ENCODE data around the gene ITPR1. TPM values are rescaled to one million over a fixed set of nuclear protein-coding genes. Genes with fewer than 3 reads are reported as not detected.

The ITPR1 gene
- total and polyA plus RNA-seq, 4 donors = 3.7 to 39.4 (median 8.2) TPM

DNA sequence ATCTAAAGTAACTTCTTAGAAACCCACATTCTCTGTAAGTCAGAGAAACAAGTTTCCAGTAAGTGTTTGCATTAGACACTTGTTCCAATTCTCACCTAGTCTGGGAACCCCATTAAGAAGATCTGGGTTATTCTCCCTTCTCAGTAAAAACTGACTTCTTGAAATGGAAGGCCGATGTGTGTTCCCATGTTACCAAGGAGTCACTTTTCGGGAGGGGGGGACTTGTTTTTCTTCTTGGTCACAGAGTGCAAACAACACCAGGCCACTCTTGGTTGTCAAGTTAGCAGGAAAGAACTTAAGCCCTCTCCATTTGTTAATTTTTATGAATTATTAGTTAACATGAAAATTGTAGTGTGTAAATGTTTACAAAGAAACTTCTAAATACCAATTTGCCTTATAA is 55.6 kb downstream of the ITPR1 start:
- TF ChIP-seq SP1 (IDR thresholded peaks at IDR 0.05) = no peak
- TF ChIP-seq TAF1 (conservative IDR thresholded peaks at IDR 0.05) = no peak
- no peak for TF ChIP-seq JUND (IDR thresholded peaks at IDR 0.05)
- TF ChIP-seq FOXA1 (IDR thresholded peaks at IDR 0.05) = no peak
- no peak for TF ChIP-seq FOXA2 (IDR thresholded peaks at IDR 0.05)
- no peak for TF ChIP-seq HNF4A (conservative IDR thresholded peaks at IDR 0.05)
- H3K4me3 ChIP-seq (ENCODE audit: low read depth in 1 of 3, low read length in 3 of 3) = no peak overlapping the region
- no peaks in the 10 kb centered on the region for H3K4me1 ChIP-seq (ENCODE audit: control insufficient read depth in 4 of 4, insufficient read depth in 4 of 4, low read length in 3 of 4)
- 94% methylated on average over 2 of the region's 2 CpGs for WGBS
- H3K9ac ChIP-seq (ENCODE audit: low read depth in 1 of 2, low read length in 2 of 2) = no peak overlapping the region
- H3K27me3 ChIP-seq (ENCODE audit: control insufficient read depth in 4 of 4, insufficient read depth in 4 of 4, low read length in 3 of 4) = no peaks in the 10 kb centered on the region
- no peak for DNase-seq (ENCODE audit: low spot score)
- no peaks in the 10 kb centered on the region for H3K36me3 ChIP-seq (ENCODE audit: control insufficient read depth in 4 of 4, insufficient read depth in 3 of 4, low read depth in 1 of 4, low read length in 3 of 4)
- H3K27ac ChIP-seq (ENCODE audit: low read depth in 1 of 2, low read length in 2 of 2) = no peak overlapping the region
- H3K9me3 ChIP-seq (ENCODE audit: control insufficient read depth in 4 of 4, low read length in 3 of 4) = no peaks in the 10 kb centered on the region

- Histone ChIP-seq H3K27ac (ENCODE audit: low read depth in 1 of 2, low read length in 2 of 2) (no peak overlapping the region), H3K9ac (ENCODE audit: low read depth in 1 of 2, low read length in 2 of 2) (no peak overlapping the region), H3K4me3 (ENCODE audit: low read depth in 1 of 3, low read length in 3 of 3) (no peak overlapping the region), H3K36me3 (ENCODE audit: control insufficient read depth in 4 of 4, insufficient read depth in 3 of 4, low read depth in 1 of 4, low read length in 3 of 4) (no peaks in the 10 kb centered on the region), H3K27me3 (ENCODE audit: control insufficient read depth in 4 of 4, insufficient read depth in 4 of 4, low read length in 3 of 4) (no peaks in the 10 kb centered on the region), H3K4me1 (ENCODE audit: control insufficient read depth in 4 of 4, insufficient read depth in 4 of 4, low read length in 3 of 4) (no peaks in the 10 kb centered on the region), H3K9me3 (ENCODE audit: control insufficient read depth in 4 of 4, low read length in 3 of 4) (no peaks in the 10 kb centered on the region)
- TF ChIP-seq TAF1 (conservative IDR thresholded peaks at IDR 0.05) (no peak), GABPA (IDR thresholded peaks at IDR 0.05 in 1 of 2, conservative IDR thresholded peaks at IDR 0.05 in 1 of 2) (no peak), FOXA2 (IDR thresholded peaks at IDR 0.05) (no peak), JUND (IDR thresholded peaks at IDR 0.05) (no peak), FOXA1 (IDR thresholded peaks at IDR 0.05) (no peak), RAD21 (IDR thresholded peaks at IDR 0.05) (no peak), EGR1 (IDR thresholded peaks at IDR 0.05; ENCODE audit: low read depth in 2 of 2) (no peak), NR2F2 (IDR thresholded peaks at IDR 0.05) (no peak), HNF4A (conservative IDR thresholded peaks at IDR 0.05) (no peak), YY1 (IDR thresholded peaks at IDR 0.05) (no peak), SP1 (IDR thresholded peaks at IDR 0.05) (no peak), HNF4G (IDR thresholded peaks at IDR 0.05) (no peak), REST (IDR thresholded peaks at IDR 0.05) (no peak)
- TF ChIP-seq, protein P1, sequence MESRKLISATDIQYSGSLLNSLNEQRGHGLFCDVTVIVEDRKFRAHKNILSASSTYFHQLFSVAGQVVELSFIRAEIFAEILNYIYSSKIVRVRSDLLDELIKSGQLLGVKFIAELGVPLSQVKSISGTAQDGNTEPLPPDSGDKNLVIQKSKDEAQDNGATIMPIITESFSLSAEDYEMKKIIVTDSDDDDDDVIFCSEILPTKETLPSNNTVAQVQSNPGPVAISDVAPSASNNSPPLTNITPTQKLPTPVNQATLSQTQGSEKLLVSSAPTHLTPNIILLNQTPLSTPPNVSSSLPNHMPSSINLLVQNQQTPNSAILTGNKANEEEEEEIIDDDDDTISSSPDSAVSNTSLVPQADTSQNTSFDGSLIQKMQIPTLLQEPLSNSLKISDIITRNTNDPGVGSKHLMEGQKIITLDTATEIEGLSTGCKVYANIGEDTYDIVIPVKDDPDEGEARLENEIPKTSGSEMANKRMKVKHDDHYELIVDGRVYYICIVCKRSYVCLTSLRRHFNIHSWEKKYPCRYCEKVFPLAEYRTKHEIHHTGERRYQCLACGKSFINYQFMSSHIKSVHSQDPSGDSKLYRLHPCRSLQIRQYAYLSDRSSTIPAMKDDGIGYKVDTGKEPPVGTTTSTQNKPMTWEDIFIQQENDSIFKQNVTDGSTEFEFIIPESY (IDR thresholded peaks at IDR 0.05) = no peak
- TF ChIP-seq, protein P2, sequence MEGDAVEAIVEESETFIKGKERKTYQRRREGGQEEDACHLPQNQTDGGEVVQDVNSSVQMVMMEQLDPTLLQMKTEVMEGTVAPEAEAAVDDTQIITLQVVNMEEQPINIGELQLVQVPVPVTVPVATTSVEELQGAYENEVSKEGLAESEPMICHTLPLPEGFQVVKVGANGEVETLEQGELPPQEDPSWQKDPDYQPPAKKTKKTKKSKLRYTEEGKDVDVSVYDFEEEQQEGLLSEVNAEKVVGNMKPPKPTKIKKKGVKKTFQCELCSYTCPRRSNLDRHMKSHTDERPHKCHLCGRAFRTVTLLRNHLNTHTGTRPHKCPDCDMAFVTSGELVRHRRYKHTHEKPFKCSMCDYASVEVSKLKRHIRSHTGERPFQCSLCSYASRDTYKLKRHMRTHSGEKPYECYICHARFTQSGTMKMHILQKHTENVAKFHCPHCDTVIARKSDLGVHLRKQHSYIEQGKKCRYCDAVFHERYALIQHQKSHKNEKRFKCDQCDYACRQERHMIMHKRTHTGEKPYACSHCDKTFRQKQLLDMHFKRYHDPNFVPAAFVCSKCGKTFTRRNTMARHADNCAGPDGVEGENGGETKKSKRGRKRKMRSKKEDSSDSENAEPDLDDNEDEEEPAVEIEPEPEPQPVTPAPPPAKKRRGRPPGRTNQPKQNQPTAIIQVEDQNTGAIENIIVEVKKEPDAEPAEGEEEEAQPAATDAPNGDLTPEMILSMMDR (IDR thresholded peaks at IDR 0.05; ENCODE audit: low read depth, low read length, missing input control) = no peak
- TF ChIP-seq, protein P3, sequence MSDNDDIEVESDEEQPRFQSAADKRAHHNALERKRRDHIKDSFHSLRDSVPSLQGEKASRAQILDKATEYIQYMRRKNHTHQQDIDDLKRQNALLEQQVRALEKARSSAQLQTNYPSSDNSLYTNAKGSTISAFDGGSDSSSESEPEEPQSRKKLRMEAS (IDR thresholded peaks at IDR 0.05) = no peak
- WGBS = 86% methylated on average over 4 of the region's 4 CpGs
- no peak for DNase-seq (ENCODE audit: low spot score)
Observed at GRCh38 chr3:4549896-4550295, 56.7 kb downstream of the ITPR1 start.
